ENCODE data around the gene ABCC5. TPM values are rescaled to one million over a fixed set of nuclear protein-coding genes. Genes with fewer than 3 reads are reported as not detected.

The ABCC5 gene
- total RNA-seq, 1 donor from 2014 or later: 52.0 TPM

GRCh38 chr3:183937601-183938286, 79.9 kb downstream of the ABCC5 start:
- FAIRE-seq (no peak), DNase-seq (ENCODE audit: low read depth) (no peak)
- H3K4me2 ChIP-seq (ENCODE audit: low read length): no peak overlapping the region
- H3K36me3 ChIP-seq (ENCODE audit: insufficient read depth, low read length): peaks cover 5% of the 10 kb centered on the region
- no peak overlapping the region for H2AFZ ChIP-seq (ENCODE audit: low read depth, low read length)
- H3K4me1 Mint-ChIP-seq (ENCODE audit: low read depth, unreplicated experiment): peaks cover 2% of the 10 kb centered on the region
- no peak overlapping the region for H3K27ac ChIP-seq (ENCODE audit: low read depth, low read length)
- no peak for TF ChIP-seq EZH2 (IDR thresholded peaks at IDR 0.05; ENCODE audit: insufficient read depth, low read length)
- TF ChIP-seq CTCF (IDR thresholded peaks at IDR 0.05; ENCODE audit: insufficient read depth, low read depth, low read length): no peak
- H3K79me2 ChIP-seq (ENCODE audit: insufficient read depth, low read length): no peaks in the 10 kb centered on the region
- no peaks in the 10 kb centered on the region for H3K27me3 Mint-ChIP-seq (ENCODE audit: low read depth, unreplicated experiment)
- H3K4me3 Mint-ChIP-seq (ENCODE audit: unreplicated experiment): no peak overlapping the region
- no peaks in the 10 kb centered on the region for H3K27me3 ChIP-seq (ENCODE audit: insufficient read depth, low read length)
- no peaks in the 10 kb centered on the region for H3K4me1 ChIP-seq (ENCODE audit: insufficient read depth, low read length)
- H3K9me3 ChIP-seq (ENCODE audit: insufficient read depth, low read depth, low read length): no peaks in the 10 kb centered on the region
- no peaks in the 10 kb centered on the region for H3K9me3 Mint-ChIP-seq (ENCODE audit: unreplicated experiment)
- no peak overlapping the region for H3K4me3 ChIP-seq (ENCODE audit: insufficient read depth, low read depth, low read length)
- H3K36me3 Mint-ChIP-seq (ENCODE audit: low read depth, unreplicated experiment): peaks cover 45% of the 10 kb centered on the region
- no peak overlapping the region for H3K9ac ChIP-seq (ENCODE audit: low read length)
- H3K27ac Mint-ChIP-seq (ENCODE audit: unreplicated experiment): no peak overlapping the region
- H4K20me1 ChIP-seq (ENCODE audit: insufficient read depth, low read length): no peaks in the 10 kb centered on the region

- Mint-ChIP-seq H3K27me3 (ENCODE audit: low read depth, unreplicated experiment) (no peaks in the 10 kb centered on the region), H3K27ac (ENCODE audit: unreplicated experiment) (no peak overlapping the region), H3K36me3 (ENCODE audit: low read depth, unreplicated experiment) (peaks cover 39% of the 10 kb centered on the region), H3K9me3 (ENCODE audit: unreplicated experiment) (no peaks in the 10 kb centered on the region), H3K4me1 (ENCODE audit: low read depth, unreplicated experiment) (peaks cover 2% of the 10 kb centered on the region), H3K4me3 (ENCODE audit: unreplicated experiment) (no peak overlapping the region)
- TF ChIP-seq CTCF (IDR thresholded peaks at IDR 0.05; ENCODE audit: insufficient read depth, low read depth, low read length) (no peak), EZH2 (IDR thresholded peaks at IDR 0.05; ENCODE audit: insufficient read depth, low read length) (no peak)
- no peaks in the 10 kb centered on the region for H3K79me2 ChIP-seq (ENCODE audit: insufficient read depth, low read length)
- H3K27ac ChIP-seq (ENCODE audit: low read depth, low read length): no peak overlapping the region
- H2AFZ ChIP-seq (ENCODE audit: low read depth, low read length): no peak overlapping the region
- H3K4me1 ChIP-seq (ENCODE audit: insufficient read depth, low read length): no peaks in the 10 kb centered on the region
- no peaks in the 10 kb centered on the region for H3K27me3 ChIP-seq (ENCODE audit: insufficient read depth, low read length)
- no peaks in the 10 kb centered on the region for H3K9me3 ChIP-seq (ENCODE audit: insufficient read depth, low read depth, low read length)
- H4K20me1 ChIP-seq (ENCODE audit: insufficient read depth, low read length): no peaks in the 10 kb centered on the region
- H3K4me3 ChIP-seq (ENCODE audit: insufficient read depth, low read depth, low read length): no peak overlapping the region
- H3K4me2 ChIP-seq (ENCODE audit: low read length): no peak overlapping the region
- no peak for FAIRE-seq
- DNase-seq (ENCODE audit: low read depth): no peak
- peaks cover 2% of the 10 kb centered on the region for H3K36me3 ChIP-seq (ENCODE audit: insufficient read depth, low read length)
- no peak overlapping the region for H3K9ac ChIP-seq (ENCODE audit: low read length)
Observed at GRCh38 chr3:183933160-183933559, 84.5 kb downstream of the ABCC5 start.

- H3K4me3 Mint-ChIP-seq (ENCODE audit: unreplicated experiment): no peak overlapping the region
- no peak for FAIRE-seq
- no peaks in the 10 kb centered on the region for H4K20me1 ChIP-seq (ENCODE audit: insufficient read depth, low read length)
- H3K9me3 Mint-ChIP-seq (ENCODE audit: unreplicated experiment): no peaks in the 10 kb centered on the region
- H3K27ac Mint-ChIP-seq (ENCODE audit: unreplicated experiment): no peak overlapping the region
- no peak overlapping the region for H3K4me3 ChIP-seq (ENCODE audit: insufficient read depth, low read depth, low read length)
- H3K9me3 ChIP-seq (ENCODE audit: insufficient read depth, low read depth, low read length): no peaks in the 10 kb centered on the region
- H3K79me2 ChIP-seq (ENCODE audit: insufficient read depth, low read length): no peaks in the 10 kb centered on the region
- no peak for DNase-seq (ENCODE audit: low read depth)
- H3K27me3 Mint-ChIP-seq (ENCODE audit: low read depth, unreplicated experiment): no peaks in the 10 kb centered on the region
- H2AFZ ChIP-seq (ENCODE audit: low read depth, low read length): no peak overlapping the region
- no peaks in the 10 kb centered on the region for H3K4me1 ChIP-seq (ENCODE audit: insufficient read depth, low read length)
- no peak for TF ChIP-seq EZH2 (IDR thresholded peaks at IDR 0.05; ENCODE audit: insufficient read depth, low read length)
- TF ChIP-seq CTCF (IDR thresholded peaks at IDR 0.05; ENCODE audit: insufficient read depth, low read depth, low read length): no peak
- H3K9ac ChIP-seq (ENCODE audit: low read length): no peak overlapping the region
- no peak overlapping the region for H3K27ac ChIP-seq (ENCODE audit: low read depth, low read length)
- H3K27me3 ChIP-seq (ENCODE audit: insufficient read depth, low read length): no peaks in the 10 kb centered on the region
- peaks cover 6% of the 10 kb centered on the region for H3K36me3 ChIP-seq (ENCODE audit: insufficient read depth, low read length)
- peaks cover 2% of the 10 kb centered on the region for H3K4me1 Mint-ChIP-seq (ENCODE audit: low read depth, unreplicated experiment)
- no peak overlapping the region for H3K4me2 ChIP-seq (ENCODE audit: low read length)
- peaks cover 37% of the 10 kb centered on the region for H3K36me3 Mint-ChIP-seq (ENCODE audit: low read depth, unreplicated experiment)
Observed at GRCh38 chr3:183931881-183932280, 85.8 kb downstream of the ABCC5 start.

Data from astrocyte (in vitro differentiated cells and primary cell).